Activated CD4-positive, CD25-positive, alpha-beta regulatory T cell treated with anti-CD3 and anti-CD28 coated beads, Interleukin-2, amount 50 U/mL, for 24 hours (primary cell): ENCODE measurements around the gene LAMTOR2.

ENCODE experiments used
- ATAC-seq, 2 donors: fragments of 150-1000 bp; cut with Tn5 transposase; one replicate each; pipeline ENCODE4 v1.10.0; 2021; ENCODE audit warnings: mild to moderate bottlenecking in 1 of 2, moderate library complexity in 1 of 2

The LAMTOR2 gene

DNA sequence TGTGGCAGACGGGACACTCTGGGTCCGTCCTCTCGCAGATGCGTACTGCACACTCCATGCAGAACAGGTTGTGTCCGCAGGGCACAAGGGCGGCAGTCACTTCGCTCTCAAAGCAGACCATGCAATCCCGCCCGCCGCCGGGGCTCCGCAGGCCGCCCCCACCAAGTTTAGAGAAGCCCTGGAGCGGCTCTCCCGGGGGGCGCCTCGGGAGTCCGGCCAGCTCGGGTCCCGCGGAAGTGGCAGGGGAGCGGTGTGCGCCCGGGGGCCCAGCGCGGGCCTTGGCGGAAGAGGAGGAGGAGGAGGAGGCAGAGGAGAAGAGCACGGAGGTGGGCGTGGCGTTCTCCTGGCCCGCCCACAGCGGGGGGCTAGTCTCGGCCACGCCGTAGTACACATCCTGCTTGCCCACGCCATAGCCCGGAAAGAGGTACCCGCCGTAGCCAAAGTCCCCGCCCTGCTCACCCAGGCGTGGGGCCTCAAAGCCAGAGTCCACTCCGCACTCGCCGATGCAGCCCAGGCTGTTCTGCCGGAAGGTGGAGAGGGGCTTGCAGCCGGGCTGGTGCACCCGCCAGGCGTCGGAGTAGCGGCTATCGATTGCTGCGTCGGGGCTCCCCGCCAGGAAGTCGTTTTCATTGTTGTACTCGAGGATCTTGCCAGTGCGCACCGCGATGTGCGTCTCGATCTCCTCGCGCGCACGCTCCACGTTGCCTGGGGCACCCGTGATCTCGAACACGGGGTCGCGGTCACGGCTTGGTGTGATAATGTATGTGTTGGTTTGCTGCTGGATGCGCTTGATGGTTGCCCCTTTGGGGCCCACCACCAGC is 22.2 kb downstream of the LAMTOR2 start:
- ATAC-seq: no peak

DNA sequence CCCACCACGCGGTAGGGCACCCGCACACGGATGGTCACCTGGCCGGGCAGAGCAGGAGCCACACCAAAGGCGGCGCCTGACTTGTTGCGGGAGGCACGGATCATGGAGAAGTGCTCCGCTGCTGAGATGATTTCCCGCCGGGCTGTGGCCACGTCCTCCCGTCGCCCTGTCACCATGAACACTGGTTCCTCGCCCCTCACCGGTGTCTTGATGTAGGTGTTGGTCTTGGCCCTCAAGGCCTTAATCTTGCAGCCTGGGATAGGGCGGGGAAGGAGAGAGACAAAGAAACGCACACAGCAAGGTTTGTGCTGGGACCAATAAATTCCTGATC is 22.8 kb downstream of the LAMTOR2 start:
- ATAC-seq: no peak

DNA sequence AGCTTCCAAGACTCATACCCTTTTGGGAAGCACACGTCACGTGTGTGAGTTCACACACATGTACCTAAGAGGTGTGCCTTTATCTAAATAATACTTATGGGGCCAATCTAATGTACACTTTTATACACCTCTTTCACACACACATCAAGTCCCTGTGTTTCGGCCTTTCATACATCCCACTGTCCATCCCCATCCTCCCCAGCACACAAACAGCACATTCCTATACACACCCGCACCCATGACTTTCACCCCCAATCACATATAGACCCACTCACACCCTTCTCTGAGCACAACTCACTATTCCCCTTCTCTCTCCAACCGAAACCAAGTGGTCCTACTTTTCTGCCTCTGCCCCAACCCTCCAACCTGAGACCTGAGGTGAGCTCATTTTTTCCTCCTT is 24.1 kb downstream of the LAMTOR2 start:
- no peak for ATAC-seq

DNA sequence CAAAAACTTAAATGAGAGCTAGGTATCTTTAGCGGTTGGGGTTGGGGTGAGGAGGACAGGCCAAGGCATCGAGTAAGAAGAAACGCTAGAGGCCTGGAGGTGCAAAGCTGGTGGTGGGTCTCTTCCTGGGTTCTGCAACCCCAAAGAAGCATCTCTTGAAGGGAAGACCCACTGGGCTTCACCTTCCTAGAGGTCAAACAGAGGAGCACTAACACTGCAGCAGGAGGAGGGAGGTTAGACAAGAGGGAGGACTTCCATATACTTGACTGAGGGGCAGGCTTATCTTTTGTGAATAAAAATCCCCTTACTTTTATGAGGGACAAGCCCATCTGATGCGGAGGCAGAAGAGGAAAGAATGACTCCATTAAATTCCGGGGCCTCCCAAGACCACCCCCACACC is 25.2 kb downstream of the LAMTOR2 start:
- ATAC-seq: no peak

DNA sequence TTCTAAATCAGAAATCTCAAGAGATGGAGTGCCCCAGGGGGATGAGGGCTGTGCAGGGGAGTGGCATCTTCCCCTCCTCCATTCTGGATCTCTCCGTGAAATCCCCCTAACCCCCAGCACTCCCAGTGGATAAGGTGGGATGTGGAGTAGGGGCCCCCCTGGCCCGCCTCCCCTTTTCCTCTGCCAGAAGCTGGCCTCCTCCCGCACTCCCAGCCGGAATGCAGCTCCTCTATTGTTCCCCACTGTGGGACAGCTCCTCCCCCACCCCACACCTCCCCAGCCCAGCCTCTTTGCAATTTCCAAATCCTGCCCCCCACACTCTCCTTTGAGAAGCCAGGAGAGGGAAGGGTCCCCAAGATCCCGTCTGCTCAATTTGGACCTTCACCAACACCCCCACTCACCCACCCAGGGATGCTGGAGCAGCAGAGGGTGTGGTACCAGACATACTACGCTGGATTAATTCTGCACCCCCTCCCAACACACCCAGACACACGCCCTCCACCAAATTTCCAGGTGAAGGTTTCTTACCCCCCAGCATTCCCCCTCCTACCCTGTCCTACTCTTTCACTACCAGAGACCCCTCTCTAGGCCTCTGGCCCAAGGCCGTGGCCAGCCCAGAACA is 25.8 kb downstream of the LAMTOR2 start:
- no peak for ATAC-seq

DNA sequence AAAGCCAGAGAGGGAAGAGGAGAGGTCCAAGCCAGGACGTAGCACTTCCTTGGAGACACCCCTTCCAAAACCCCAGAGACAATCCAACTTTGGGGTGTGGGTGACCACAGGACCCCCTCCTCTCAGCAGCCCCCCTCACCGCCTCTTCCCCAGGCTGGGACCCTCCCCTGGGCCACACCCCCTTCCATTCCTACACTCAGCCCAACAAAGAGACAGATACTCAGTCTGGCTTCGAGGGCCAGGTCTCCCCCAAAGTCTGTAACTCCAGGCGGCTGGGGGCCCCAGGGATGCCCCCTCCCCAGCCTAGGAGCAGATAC is 26.2 kb downstream of the LAMTOR2 start:
- ATAC-seq: no peak

DNA sequence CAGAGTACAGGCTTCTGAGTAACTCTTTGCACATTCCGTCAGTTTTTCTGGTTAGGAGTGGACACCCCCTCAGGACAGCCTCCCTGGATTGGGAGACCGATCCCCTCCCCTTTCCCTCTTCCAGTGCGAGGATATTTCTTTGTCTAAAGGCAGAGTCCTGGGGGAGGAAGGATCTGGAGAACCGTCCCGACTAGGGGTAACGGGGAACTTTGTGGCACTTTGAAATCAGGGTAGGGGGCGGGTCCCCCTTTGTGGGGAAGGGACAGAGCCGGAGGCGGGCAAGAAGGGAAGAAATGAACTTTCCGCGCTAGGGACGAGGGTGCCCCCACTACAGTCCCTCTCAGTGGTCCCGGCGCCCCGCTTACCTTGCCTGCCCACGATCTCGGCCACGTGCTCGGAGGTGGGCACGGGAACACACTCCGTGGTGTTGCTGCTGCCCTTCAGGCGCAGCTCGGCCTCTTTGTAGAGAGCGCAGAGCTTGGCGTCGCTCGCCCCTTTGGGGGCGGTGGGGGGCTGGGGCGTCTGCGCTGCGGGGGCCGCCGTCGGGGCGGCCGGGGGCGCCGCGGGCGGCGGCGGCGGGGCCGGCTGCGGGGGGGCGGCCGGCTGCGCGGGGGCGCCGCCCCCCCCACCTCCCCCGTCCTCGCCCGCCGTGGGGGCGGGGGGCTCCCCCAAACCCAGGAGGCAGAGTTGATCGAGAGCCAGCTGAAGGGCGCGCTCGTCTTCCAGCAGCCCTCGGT is 26.8 kb downstream of the LAMTOR2 start:
- ATAC-seq: no peak

DNA sequence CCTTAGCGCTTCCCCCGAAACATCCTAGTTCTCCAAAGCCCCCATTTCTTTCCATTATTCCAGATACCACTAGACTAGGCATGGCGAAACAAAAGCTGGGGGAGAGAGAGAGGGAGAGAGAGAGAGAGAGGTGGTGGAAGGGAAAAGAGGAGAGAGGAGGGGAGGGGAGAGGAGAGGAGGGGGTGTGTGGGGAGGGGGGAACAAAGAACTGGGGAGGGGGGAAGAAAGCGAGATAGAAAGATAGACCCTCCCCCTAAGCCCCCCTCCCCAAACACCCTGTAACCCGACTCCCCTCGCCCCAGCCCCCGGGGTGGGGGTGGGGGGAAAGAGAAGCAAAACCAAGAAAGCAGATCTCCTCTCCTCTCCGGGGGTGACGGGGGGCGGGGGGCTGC is 27.3 kb downstream of the LAMTOR2 start:
- ATAC-seq: no peak

DNA sequence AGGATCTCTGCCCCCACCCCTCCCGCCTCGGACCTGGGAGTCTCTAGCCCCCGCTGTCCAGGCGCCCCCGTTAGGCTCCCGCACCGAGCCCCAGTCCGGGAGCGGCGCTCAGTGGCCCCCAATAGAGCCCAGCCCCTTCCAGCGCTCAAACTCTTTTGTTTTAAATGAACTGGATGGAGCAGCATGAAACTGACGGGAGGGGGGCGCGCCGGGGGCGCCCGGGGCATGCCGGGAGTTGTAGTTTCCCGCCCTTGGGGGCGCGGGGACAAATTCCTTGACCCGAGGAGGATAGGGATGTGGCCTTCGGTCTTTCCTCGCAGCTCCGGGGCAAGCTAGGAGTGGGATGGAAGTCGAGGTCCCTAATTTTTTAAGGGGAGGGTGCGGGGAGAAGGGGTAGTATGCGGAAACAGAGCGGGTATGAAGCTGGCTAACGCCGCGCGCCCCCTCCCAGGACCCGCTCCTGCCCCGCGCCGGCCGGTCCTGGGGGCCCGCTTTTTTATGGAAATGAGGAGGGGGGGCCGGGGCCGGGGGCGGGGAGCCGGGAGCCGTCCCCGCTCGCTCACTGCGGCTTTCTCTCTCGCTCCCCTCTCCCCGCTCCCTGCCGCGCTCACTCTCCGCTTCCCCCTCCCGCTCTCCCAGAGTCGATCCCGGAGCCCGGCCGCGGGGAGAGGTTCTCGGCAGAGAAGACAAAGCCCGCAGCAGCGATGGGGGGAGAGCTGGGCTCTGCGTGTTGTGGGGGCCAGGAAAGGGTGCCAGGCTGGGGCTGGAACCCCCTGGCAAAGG is 27.9 kb downstream of the LAMTOR2 start, which contains the start of gene MEX3A:
Gene MEX3A (minus strand): TSS at position 157 of the 783 bp plus-strand sequence. CDS start 467 bp downstream, outside the sequence.
- peak; percentile 80 for ATAC-seq

DNA sequence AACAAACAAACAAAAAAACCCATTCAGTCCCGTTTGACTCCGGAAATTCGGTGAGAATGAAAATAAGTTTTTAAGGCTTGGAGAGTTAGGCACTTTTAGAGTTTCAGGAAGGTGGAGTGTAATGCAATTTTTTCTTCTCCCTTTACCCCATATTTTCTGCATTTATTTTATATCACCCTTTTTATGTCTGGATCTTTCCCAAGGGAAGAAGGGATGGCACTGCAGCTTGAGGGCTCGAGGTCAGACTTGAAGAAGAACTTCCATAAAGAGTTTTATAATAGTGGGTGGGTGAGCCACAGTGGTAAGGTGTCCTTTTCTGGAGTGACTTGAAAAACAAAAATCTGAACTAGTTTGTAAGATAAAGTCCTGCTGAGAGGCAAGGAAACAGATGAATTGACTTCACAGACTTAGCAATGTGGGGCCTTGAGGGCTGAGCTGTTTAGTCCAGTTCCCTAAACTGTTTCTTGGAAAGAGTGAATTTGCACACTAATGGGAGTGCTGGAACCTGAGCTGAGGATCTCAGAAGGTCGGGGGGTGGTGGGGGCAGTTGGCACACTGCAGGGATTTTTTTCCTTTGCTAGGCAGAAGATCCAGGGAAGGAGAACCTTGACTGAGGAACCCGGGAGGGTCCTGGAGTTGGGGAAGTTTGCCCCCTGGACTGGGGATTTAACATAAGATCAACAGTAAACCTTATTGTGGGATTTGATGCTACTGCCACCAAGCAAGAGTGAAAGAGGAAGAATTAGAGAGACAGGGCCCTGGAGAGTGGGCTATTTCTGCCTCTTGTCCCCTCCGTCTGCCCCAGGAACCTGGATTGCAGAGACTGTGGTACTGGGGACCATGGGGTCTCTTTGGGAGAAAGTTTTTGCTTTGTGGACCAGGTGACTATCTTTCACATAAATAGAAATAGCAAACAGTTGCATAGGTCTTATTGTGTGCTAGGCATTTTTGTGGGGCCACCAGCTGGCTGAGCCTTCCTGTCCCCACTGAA is 29.5 kb downstream of the LAMTOR2 start:
- ATAC-seq: no peak

DNA sequence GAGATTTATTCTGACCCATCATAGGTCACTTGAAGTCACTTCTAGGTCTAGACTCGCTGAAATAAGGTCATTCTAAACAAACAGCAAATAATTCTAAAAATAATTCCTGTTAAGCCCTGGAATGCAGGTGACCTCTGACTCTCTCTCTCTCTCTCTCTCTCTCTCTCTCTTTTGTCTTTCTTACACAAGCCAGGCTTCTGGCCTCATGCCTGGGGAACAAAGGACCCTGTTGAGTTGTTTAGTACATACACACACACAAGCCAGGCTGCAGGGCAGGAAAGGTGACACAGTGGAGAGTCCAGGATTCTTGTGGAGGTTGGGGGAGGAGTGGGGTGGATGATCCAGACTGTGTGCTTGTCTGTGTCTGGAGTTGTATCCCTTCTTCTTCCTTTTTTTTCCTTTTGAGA is 31.7 kb downstream of the LAMTOR2 start:
- ATAC-seq: no peak

DNA sequence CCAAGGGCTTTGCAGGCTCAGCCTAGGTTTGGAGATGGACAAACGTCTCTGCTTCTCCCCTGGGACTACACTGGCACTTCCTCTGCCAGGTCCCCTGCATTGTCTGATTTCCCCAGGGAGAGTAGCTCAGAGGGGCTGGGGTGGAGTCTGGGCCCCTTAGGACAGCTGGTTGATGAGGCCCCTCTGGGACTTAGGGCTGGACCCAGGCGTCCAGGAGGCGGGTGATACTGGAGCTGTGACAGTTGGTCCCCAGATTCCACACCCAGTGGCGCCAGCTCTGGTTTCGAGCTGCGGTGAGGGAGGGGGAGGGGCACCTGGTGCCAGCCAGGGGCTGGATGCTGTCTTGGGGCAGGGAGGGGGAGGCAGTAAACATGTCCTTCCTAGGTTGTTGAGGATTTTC is 35.1 kb downstream of the LAMTOR2 start:
- ATAC-seq: no peak

DNA sequence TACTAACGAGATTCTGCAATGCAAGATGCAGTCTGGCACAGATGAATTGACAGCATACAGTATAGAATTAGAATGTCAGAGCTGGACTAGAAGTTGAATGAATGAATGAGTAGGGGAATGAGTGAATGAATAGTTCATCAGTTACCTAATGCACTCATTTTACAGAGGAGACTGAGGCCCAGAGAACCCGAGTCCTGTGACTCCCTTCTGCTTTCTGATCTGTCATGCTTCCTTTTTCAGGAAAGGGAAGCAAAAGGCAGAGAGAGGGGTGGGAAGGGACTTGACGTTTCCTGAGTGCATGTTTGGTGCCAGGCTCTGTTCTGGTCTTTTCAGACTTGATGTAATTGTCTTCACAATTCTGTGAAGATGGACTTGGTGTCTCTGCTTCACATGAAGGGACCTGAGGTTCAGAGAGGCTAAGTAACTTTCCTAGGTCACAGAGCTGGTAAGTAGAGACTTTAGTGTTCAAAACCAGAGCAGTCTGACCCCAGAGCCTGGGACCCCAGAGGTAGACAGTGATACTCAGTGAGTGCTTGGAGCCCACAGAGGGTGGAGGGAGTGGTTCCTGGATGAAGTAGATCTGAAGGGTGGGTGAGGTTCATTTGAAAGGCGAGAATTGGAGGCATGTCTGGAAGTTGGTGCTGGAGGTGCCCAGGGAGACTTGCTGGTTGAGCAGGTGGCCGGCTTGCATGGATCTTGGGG is 35.7 kb downstream of the LAMTOR2 start:
- ATAC-seq: peak in 1 of 2 donors; percentile 15

DNA sequence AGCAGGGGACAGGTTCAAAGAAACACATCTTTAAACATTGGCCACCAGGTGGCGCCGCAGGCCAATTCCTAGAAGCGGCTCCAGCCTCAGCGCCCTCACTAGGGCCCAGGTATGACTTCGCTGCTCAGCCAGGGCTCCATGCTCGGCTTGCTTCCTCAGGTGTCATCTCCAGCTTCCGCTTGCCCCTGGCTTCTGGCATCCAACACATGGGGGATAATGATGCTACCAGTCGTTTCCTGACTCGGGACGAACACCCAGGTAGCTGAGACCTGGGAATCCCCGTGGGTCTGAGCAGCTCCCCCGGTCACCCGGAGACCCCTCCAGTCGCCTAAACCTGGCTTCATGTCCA is 36.2 kb downstream of the LAMTOR2 start:
- ATAC-seq: peak; percentile 98

DNA sequence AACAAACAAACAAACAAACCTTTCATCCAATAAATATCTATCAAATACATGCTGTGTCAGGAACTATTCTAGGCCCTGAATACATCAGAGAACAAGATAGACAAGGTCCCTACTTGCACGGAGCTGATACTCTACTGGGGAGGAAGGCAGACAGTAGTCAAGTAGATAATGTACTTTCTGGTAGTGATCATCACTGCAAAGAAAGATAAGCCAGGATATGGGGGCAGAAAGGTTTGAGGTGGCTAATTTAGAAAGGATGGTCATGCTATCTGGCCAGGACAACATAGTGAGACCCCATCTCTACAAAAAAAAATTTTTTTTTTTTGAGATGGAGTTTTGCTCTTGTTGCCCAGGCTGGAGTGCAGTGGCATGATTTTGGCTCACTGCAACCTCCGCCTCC is 37.0 kb downstream of the LAMTOR2 start:
- ATAC-seq: no peak

DNA sequence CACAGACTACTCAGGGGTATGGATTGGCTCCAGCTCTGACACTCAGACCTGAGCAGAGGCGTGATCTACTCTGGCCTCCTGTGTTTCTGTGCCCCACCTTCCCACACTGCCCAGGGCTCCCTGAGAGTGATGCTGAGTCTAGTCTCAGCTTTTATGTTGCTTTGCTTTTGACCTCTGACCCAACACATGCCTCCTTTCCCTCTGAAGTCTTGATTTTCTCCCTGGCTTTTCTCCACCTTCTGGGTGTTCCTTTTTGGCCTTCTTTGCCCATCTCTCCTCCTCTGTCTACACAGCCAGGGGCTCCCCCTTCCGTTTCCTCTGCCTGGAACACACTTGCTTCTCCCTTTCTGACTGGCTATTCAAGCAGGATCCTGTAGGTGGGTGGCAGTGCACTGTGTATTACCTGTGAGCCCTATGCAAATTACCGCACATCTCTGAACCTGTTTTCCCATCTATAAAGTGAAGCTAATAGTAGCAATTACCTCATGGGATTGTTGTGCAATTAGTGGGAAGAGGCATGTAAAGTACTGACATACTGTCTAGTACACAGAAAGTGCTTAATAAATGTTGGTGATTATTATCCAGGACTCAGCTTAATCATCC is 41.4 kb downstream of the LAMTOR2 start:
- ATAC-seq: no peak

DNA sequence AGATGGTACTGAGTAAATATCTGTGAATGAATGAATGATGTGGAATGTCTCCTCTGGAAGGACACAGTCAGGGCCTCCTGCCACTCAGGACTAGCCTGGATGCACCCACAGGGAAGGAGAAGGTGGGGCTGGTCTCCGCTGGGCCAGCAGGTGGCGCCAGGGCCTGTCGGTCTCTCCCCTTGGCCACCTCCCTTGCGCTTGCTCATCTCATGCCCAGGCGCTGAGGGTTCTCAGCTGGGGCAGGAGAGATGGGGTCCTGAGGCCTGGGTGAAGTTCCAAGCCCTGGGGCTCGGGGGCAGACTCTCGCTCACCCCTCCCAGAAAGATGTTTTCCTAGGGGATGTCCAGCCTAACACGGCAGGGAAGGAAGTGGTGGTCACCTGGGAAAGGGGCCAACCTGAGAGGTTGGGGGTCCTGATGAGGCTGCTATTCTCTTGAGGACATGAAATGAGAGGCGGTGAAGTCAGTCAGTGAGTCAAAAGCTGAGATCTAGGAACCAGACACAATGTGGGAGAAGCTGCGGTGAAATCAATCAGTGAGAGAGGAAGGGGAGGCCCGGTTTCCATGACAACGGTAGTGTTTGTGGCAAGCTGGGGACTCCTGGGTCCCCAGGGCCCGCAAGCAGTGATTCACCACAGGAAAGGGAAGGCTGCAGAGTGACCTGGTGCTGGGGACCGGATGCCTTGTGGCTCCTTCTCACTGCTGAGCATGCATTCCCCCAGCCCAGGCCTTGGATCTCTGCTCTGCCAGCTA is 42.2 kb downstream of the LAMTOR2 start:
- ATAC-seq: peak; percentile 79 to 81

DNA sequence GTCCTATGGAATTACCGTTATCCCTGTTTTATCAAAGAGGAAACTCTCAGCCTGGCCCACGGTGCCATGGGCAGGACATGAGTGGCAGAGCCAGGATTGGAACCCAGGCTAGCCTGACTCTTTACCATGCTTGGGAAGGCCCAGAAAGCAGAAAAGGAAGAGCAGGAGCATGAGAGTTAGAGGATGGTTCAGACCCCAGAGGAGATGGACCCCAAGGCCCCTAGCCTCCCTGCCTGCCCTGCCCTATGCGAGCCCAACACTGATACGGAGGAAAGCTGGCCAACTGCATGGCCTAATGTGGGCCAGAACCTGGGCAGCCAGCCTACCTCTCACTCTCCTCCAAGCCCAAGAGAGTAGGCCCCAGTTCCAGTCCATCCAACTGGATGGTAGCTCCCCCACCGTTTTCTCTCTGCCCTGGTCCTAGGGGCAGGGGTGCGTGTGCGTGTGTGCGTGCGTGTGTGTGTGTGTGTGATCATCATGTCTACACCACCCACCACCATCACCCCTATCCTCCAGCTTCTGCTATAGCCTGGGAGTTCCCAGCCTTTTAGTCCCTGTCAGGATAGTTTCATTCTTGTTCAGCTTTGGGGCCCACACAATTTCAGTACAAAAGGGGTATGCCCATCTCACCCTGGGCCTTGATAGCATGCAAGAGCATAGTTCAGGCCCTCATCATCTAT is 43.1 kb downstream of the LAMTOR2 start:
- peak; percentile 21 to 27 for ATAC-seq

DNA sequence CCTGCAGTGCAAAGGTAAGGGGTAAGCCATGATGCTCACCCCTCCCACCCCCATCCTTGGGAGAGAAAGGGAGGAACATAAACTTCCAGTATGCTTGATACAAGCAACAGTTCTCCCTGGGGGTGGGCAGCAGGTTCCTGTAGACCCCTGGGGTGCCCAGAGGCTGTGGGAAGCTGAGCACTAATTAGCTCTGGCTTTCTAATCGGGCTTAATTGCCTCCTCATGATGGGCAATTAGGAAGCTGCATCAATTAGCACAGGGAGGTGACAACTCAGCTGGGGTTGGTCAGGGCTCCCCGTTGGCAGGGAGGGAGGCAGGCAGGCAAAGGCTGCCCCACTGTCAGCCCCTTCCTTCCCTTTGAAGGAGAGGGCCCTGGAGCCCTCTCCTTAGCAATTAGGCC is 44.2 kb downstream of the LAMTOR2 start:
- no peak for ATAC-seq

DNA sequence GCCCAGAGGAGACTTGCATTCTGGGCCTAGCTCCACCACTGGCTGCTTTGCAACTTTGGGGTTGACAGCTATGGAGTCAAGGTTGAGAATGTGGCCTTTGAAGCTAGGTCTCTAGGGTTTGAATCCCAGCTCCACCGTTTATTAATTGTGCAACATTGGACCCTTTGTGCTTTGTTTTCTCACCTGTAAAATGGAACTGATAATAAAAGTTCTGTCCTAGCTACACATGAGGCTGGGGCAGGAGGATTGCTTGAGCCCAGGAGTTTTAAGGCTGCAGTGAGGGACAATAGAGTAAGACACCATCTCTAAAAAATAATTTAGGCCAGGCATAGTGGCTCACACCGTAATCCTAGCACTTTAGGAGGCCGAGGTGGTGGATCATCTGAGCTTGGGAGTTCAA is 44.7 kb downstream of the LAMTOR2 start:
- ATAC-seq: no peak
